ENCODE results near the gene MRPL38.

DNA sequence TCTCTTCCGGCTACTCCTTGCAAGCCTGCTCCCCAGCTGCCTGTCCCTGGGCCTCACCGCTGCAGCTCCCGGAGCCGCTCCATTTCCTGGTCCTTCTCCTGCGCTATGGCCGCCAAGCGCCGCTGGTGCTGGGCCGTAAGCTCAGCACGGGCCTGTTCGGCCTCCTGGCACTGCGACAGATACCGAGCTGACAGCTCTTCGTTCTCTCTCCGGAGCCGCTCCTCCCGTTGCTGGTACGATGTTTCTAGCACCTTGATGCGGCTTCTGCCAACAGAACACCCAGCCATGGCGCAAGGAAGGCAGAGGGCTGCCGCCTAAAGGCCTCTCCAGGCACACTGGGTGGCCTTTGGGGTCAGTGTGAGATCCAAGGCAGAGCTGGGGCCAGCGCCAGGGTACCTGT is 14.9 kb upstream of the MRPL38 start:
- TF ChIP-seq, protein P1, sequence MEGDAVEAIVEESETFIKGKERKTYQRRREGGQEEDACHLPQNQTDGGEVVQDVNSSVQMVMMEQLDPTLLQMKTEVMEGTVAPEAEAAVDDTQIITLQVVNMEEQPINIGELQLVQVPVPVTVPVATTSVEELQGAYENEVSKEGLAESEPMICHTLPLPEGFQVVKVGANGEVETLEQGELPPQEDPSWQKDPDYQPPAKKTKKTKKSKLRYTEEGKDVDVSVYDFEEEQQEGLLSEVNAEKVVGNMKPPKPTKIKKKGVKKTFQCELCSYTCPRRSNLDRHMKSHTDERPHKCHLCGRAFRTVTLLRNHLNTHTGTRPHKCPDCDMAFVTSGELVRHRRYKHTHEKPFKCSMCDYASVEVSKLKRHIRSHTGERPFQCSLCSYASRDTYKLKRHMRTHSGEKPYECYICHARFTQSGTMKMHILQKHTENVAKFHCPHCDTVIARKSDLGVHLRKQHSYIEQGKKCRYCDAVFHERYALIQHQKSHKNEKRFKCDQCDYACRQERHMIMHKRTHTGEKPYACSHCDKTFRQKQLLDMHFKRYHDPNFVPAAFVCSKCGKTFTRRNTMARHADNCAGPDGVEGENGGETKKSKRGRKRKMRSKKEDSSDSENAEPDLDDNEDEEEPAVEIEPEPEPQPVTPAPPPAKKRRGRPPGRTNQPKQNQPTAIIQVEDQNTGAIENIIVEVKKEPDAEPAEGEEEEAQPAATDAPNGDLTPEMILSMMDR (conservative IDR thresholded peaks at IDR 0.05), result no peak
- no peak for TF ChIP-seq ZFX (IDR thresholded peaks at IDR 0.05)
